SK-N-SH (cell line): Measurements from ENCODE around the gene CCL21. TPM values are rescaled to one million over a fixed set of nuclear protein-coding genes. Genes with fewer than 3 reads are reported as not detected.

Experiments
- CTCF ChIA-PET: fragments of 300-600, 350-600 bp; formaldehyde crosslinking; extraction: SDS; loops from one replicate; lab custom pipeline; 2021; lab: Yijun Ruan, JAX
- POLR2A ChIA-PET: fragments of 350-600 bp; sonication (Branson Sonifier 250); formaldehyde crosslinking; extraction: SDS; loops from one replicate; lab custom pipeline; 2020; ENCODE audit warnings: antibody characterized with exemption, inconsistent platforms; lab: Yijun Ruan, JAX
- DNase-seq: peaks from one replicate; pipeline ENCODE4 v3.0.0; 2012
- H2AFZ ChIP-seq: fragments of 200-600 bp; sonication (generic); 2 replicates; pipeline ENCODE4 v1.8.1; 2016; ENCODE audit warnings: antibody characterized with exemption, mild to moderate bottlenecking, low read depth
- H3F3A ChIP-seq: fragments of 200-600 bp; sonication (generic); replicated peaks from 2 replicates; pipeline ENCODE3; 2016; ENCODE audit warnings: antibody characterized with exemption, mild to moderate bottlenecking; ENCODE audit not compliant: insufficient read depth
- H3K27ac ChIP-seq, 2 experiments: fragments of 200-500 bp in 1 of 2; fragments of 200-600 bp in 1 of 2; sonication (Bioruptor generic) in 1 of 2; sonication (generic), shearing (Covaris generic) in 1 of 2; 2 replicates each; pipeline versions ENCODE4 v1.5.1 to v1.6.1; 2014 to 2016; ENCODE audit warnings: low read depth in 2 of 2, inconsistent platforms in 1 of 2, low read length in 1 of 2, mild to moderate bottlenecking in 1 of 2, mixed read lengths in 1 of 2
- H3K27me3 ChIP-seq: fragments of 200-600 bp; sonication (generic), shearing (Covaris generic); 2 replicates; pipeline ENCODE4 v1.6.1; 2016; ENCODE audit warnings: mixed run types; ENCODE audit not compliant: insufficient read depth
- H3K36me3 ChIP-seq, 2 experiments: fragments of 200-500 bp in 1 of 2; fragments of 200-600 bp in 1 of 2; sonication (Bioruptor generic) in 1 of 2; sonication (generic) in 1 of 2; replicated peaks in 1 of 2; 2 replicates each; pipeline versions ENCODE3 to v1.5.1; 2014 to 2016; ENCODE audit warnings: low read length in 1 of 2, mild to moderate bottlenecking in 1 of 2; ENCODE audit not compliant: insufficient read depth in 2 of 2, control insufficient read depth in 1 of 2
- H3K4me1 ChIP-seq, 2 experiments: fragments of 200-500 bp in 1 of 2; fragments of 200-600 bp in 1 of 2; sonication (Bioruptor generic) in 1 of 2; sonication (generic), shearing (Covaris generic) in 1 of 2; 2 replicates each; pipeline versions ENCODE4 v1.5.1 to v1.6.1; 2014 to 2016; ENCODE audit warnings: low read depth in 1 of 2, low read length in 1 of 2, mixed run types in 1 of 2; ENCODE audit not compliant: insufficient read depth in 2 of 2, control insufficient read depth in 1 of 2
- H3K4me2 ChIP-seq: fragments of 200-600 bp; sonication (generic), shearing (Covaris generic); 2 replicates; pipeline ENCODE4 v1.6.1; 2017; ENCODE audit warnings: mixed run types
- H3K4me3 ChIP-seq, 2 experiments: fragments of 200-500 bp in 1 of 2; fragments of 200-600 bp in 1 of 2; sonication (Bioruptor generic) in 1 of 2; sonication (generic), shearing (Covaris generic) in 1 of 2; 2 replicates each; pipeline versions ENCODE4 v1.5.1 to v1.8.1; 2014 to 2016; ENCODE audit warnings: low read depth in 2 of 2, inconsistent platforms in 1 of 2, low read length in 1 of 2, mild to moderate bottlenecking in 1 of 2, mixed read lengths in 1 of 2, moderate library complexity in 1 of 2
- H3K79me2 ChIP-seq: fragments of 200-600 bp; sonication (generic); 2 replicates; pipeline ENCODE4 v1.8.1; 2017; ENCODE audit warnings: mild to moderate bottlenecking; ENCODE audit not compliant: insufficient read depth
- H3K9ac ChIP-seq: fragments of 200-600 bp; sonication (generic); 2 replicates; pipeline ENCODE4 v1.6.1; 2017; ENCODE audit warnings: mixed run types
- H3K9me2 ChIP-seq: fragments of 200-600 bp; sonication (generic); 2 replicates; pipeline ENCODE4 v1.6.1; 2017; ENCODE audit warnings: mixed run types
- H3K9me3 ChIP-seq: fragments of 200-600 bp; sonication (generic); 2 replicates; pipeline ENCODE4 v1.6.1; 2017; ENCODE audit warnings: mixed run types, mild to moderate bottlenecking, moderate library complexity
- H4K20me1 ChIP-seq: fragments of 200-600 bp; sonication (generic); 2 replicates; pipeline ENCODE4 v1.6.1; 2017; ENCODE audit warnings: mild to moderate bottlenecking, mixed run types; ENCODE audit not compliant: insufficient read depth
- ELF1 ChIP-seq: IDR thresholded peaks from 2 replicates; pipeline ENCODE4 v1.4.0; 2012
- EP300 ChIP-seq, 2 experiments: IDR thresholded peaks; 2 replicates each; pipeline versions ENCODE4 v1.4.0 to v1.6.1; 2012; ENCODE audit warnings: borderline replicate concordance in 1 of 2, low read depth in 1 of 2, low read length in 1 of 2
- GATA2 ChIP-seq: sonication (generic); formaldehyde crosslinking; IDR thresholded peaks from 2 replicates; pipeline ENCODE4 v1.5.0; 2020; ENCODE audit warnings: mild to moderate bottlenecking, missing genetic modification reagents
- JUND ChIP-seq: IDR thresholded peaks from 2 replicates; pipeline ENCODE4 v1.4.0; 2012
- MXI1 ChIP-seq: IDR thresholded peaks from 2 replicates; pipeline ENCODE4 v1.6.1; 2012; ENCODE audit warnings: mild to moderate bottlenecking, low read depth, low read length, improper control_type of control experiment
- NFIC ChIP-seq: IDR thresholded peaks from 2 replicates; pipeline ENCODE4 v1.4.0; 2012; ENCODE audit warnings: borderline replicate concordance
- NRF1 ChIP-seq: IDR thresholded peaks from 2 replicates; pipeline ENCODE4 v1.6.1; 2012; ENCODE audit warnings: low read depth, mild to moderate bottlenecking, low read length
- POLR2AphosphoS5 ChIP-seq: IDR thresholded peaks from 2 replicates; pipeline ENCODE4 v1.6.1; 2012; ENCODE audit warnings: low read depth, low read length
- RFX5 ChIP-seq: IDR thresholded peaks from 2 replicates; pipeline ENCODE4 v1.6.1; 2012; ENCODE audit warnings: mild to moderate bottlenecking, improper control_type of control experiment, low read length
- RXRA ChIP-seq: IDR thresholded peaks from 2 replicates; pipeline ENCODE4 v1.4.0; 2012; ENCODE audit warnings: low read depth, mild to moderate bottlenecking, borderline replicate concordance
- SIN3A ChIP-seq: IDR thresholded peaks from 2 replicates; pipeline ENCODE4 v1.6.1; 2012; ENCODE audit warnings: low read depth, mild to moderate bottlenecking, low read length, moderate library complexity, borderline replicate concordance
- USF1 ChIP-seq: IDR thresholded peaks from 2 replicates; pipeline ENCODE4 v1.4.0; 2012; ENCODE audit warnings: low read depth, borderline replicate concordance
- YY1 ChIP-seq: IDR thresholded peaks from 2 replicates; pipeline ENCODE4 v1.4.0; 2012; ENCODE audit warnings: low read depth, mild to moderate bottlenecking
- polyA plus RNA-seq, 3 experiments: library from polyadenylated mRNA; depleted of rRNA; stranded (reverse); fragments of >200 nt; gene quantifications; 2 replicates each; pipeline ENCODE4 v1.2.3, GENCODE V29; 2012
- TF ChIP-seq, protein P1 (sequence below): fragments of 150-350 bp; IDR thresholded peaks from 2 replicates; pipeline ENCODE4 v1.6.1; 2016; ENCODE audit warnings: mild to moderate bottlenecking, low read depth, low read length
- TF ChIP-seq, protein P2 (sequence below): fragments of 200-600 bp; sonication (generic); IDR thresholded peaks from 2 replicates; pipeline ENCODE4 v1.6.1; 2017; ENCODE audit warnings: antibody characterized with exemption, mild to moderate bottlenecking, moderate library complexity
- TF ChIP-seq, protein P3 (sequence below): fragments of 150-350 bp; IDR thresholded peaks from 2 replicates; pipeline ENCODE4 v1.6.1; 2017; ENCODE audit warnings: antibody characterized with exemption, low read length, low read depth, borderline replicate concordance

CCL21 gene
- polyA plus RNA-seq, 1 of the 3 experiments (the other 2 are of a cell fraction): not detected

DNA sequence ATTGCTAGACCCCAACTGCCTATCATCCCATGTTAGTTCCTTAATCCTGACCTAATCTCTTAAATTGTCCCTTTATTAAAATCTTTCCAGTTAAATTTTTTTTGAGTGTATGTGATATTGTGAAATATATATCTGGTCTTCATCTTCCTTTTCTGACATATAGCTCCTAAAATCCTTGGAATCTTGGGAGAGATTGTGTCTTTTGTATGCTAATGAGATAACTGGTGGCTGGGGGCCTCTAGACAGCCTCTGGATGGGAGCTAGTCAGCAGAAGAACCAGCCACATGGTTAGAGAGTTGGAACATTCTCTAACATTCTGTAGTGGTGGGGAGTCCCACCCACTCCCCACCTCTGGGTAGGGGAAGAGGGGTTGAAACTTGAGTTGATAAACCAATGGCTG is 15.1 kb downstream of the CCL21 start:
- Histone ChIP-seq H3K9me2 (no peaks in the 10 kb centered on the region), H4K20me1 (no peaks in the 10 kb centered on the region), H2AFZ (no peak overlapping the region), H3K4me2 (no peak overlapping the region), H3K9me3 (no peaks in the 10 kb centered on the region), H3K27me3 (no peaks in the 10 kb centered on the region), H3F3A (no peaks in the 10 kb centered on the region), H3K79me2 (no peaks in the 10 kb centered on the region), H3K36me3 (no peaks in the 10 kb centered on the region), H3K4me3 (no peak overlapping the region), H3K4me1 (no peaks in the 10 kb centered on the region; a peak in 1 of 4 replicates), H3K9ac (no peak overlapping the region), H3K27ac (no peak overlapping the region)
- ChIA-PET CTCF (interaction anchor here (1.0 to 1.5 kb wide), 2 partner anchors 20 to 81 kb away, joined by 3 to 4 read pairs; no protein-coding TSS in a partner anchor), POLR2A (no interaction called here)
- no peak for DNase-seq
- TF ChIP-seq SIN3A: no peak
- no peak for TF ChIP-seq JUND
- no peak for TF ChIP-seq YY1
- TF ChIP-seq EP300 (IDR thresholded peaks at IDR 0.05; ENCODE audit: borderline replicate concordance in 1 of 2, low read depth in 1 of 2, low read length in 1 of 2): no peak
- no peak for TF ChIP-seq ELF1
- TF ChIP-seq RXRA: no peak
- TF ChIP-seq, protein P1, sequence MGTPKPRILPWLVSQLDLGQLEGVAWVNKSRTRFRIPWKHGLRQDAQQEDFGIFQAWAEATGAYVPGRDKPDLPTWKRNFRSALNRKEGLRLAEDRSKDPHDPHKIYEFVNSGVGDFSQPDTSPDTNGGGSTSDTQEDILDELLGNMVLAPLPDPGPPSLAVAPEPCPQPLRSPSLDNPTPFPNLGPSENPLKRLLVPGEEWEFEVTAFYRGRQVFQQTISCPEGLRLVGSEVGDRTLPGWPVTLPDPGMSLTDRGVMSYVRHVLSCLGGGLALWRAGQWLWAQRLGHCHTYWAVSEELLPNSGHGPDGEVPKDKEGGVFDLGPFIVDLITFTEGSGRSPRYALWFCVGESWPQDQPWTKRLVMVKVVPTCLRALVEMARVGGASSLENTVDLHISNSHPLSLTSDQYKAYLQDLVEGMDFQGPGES: no peak
- no peak for TF ChIP-seq NRF1
- no peak for TF ChIP-seq RFX5
- no peak for TF ChIP-seq MXI1
- TF ChIP-seq POLR2AphosphoS5: no peak
- TF ChIP-seq USF1: no peak
- TF ChIP-seq, protein P2, sequence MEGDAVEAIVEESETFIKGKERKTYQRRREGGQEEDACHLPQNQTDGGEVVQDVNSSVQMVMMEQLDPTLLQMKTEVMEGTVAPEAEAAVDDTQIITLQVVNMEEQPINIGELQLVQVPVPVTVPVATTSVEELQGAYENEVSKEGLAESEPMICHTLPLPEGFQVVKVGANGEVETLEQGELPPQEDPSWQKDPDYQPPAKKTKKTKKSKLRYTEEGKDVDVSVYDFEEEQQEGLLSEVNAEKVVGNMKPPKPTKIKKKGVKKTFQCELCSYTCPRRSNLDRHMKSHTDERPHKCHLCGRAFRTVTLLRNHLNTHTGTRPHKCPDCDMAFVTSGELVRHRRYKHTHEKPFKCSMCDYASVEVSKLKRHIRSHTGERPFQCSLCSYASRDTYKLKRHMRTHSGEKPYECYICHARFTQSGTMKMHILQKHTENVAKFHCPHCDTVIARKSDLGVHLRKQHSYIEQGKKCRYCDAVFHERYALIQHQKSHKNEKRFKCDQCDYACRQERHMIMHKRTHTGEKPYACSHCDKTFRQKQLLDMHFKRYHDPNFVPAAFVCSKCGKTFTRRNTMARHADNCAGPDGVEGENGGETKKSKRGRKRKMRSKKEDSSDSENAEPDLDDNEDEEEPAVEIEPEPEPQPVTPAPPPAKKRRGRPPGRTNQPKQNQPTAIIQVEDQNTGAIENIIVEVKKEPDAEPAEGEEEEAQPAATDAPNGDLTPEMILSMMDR: no peak
- TF ChIP-seq GATA2 (CRISPR knock-in tag): no peak
- TF ChIP-seq, protein P3, sequence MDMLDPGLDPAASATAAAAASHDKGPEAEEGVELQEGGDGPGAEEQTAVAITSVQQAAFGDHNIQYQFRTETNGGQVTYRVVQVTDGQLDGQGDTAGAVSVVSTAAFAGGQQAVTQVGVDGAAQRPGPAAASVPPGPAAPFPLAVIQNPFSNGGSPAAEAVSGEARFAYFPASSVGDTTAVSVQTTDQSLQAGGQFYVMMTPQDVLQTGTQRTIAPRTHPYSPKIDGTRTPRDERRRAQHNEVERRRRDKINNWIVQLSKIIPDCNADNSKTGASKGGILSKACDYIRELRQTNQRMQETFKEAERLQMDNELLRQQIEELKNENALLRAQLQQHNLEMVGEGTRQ: no peak
- no peak for TF ChIP-seq NFIC
